MM.1S (cell line): Measurements from ENCODE around the gene DNAH11.

Source experiments
- DNase-seq: peaks from one replicate; pipeline ENCODE4 v3.0.0-alpha.2; 2015
- H2AFZ ChIP-seq: fragments of 300-600 bp; sonication (generic); 2 replicates; pipeline ENCODE4 v1.6.0; 2016; ENCODE audit warnings: antibody characterized with exemption, low read length
- H3F3A ChIP-seq: fragments of 300-600 bp; sonication (generic); 2 replicates; pipeline ENCODE4 v1.6.1; 2016; ENCODE audit warnings: mild to moderate bottlenecking, antibody characterized with exemption, low read length, moderate library complexity, mixed read lengths; ENCODE audit not compliant: insufficient read depth
- H3K27ac ChIP-seq: fragments of 300-600 bp; sonication (generic); 2 replicates; pipeline ENCODE4 v1.5.1; 2016; ENCODE audit warnings: mild to moderate bottlenecking, low read length
- H3K27me3 ChIP-seq: fragments of 300-600 bp; sonication (generic); replicated peaks from 2 replicates; pipeline ENCODE4 v1.6.0; 2016; ENCODE audit warnings: low read length; ENCODE audit not compliant: insufficient read depth
- H3K36me3 ChIP-seq: fragments of 300-600 bp; sonication (generic); replicated peaks from 2 replicates; pipeline ENCODE4 v1.6.1; 2016; ENCODE audit warnings: mild to moderate bottlenecking, low read length, mixed read lengths; ENCODE audit not compliant: insufficient read depth
- H3K4me1 ChIP-seq: fragments of 300-600 bp; sonication (generic); 2 replicates; pipeline ENCODE4 v1.6.1; 2016; ENCODE audit warnings: low read length, mixed read lengths
- H3K4me2 ChIP-seq: fragments of 300-600 bp; sonication (generic); 2 replicates; pipeline ENCODE4 v1.6.0; 2016; ENCODE audit warnings: low read depth, low read length
- H3K4me3 ChIP-seq: fragments of 300-600 bp; sonication (generic); 2 replicates; pipeline ENCODE4 v1.5.1; 2016; ENCODE audit warnings: low read length, mixed read lengths
- H3K79me2 ChIP-seq: fragments of 300-600 bp; sonication (generic); 2 replicates; pipeline ENCODE4 v1.6.1; 2016; ENCODE audit warnings: mixed run types, low read length, mixed read lengths
- H3K9ac ChIP-seq: fragments of 300-600 bp; sonication (generic); 2 replicates; pipeline ENCODE4 v1.6.1; 2016; ENCODE audit warnings: low read length, mixed read lengths
- H3K9me2 ChIP-seq: fragments of 300-600 bp; sonication (generic); replicated peaks from 2 replicates; pipeline ENCODE4 v1.6.1; 2016; ENCODE audit warnings: mild to moderate bottlenecking, low read length, mixed read lengths; ENCODE audit not compliant: insufficient read depth
- H3K9me3 ChIP-seq: fragments of 300-600 bp; sonication (generic); replicated peaks from 2 replicates; pipeline ENCODE4 v1.6.1; 2016; ENCODE audit warnings: mild to moderate bottlenecking, low read length, mixed read lengths; ENCODE audit not compliant: insufficient read depth
- H4K20me1 ChIP-seq: fragments of 300-600 bp; sonication (generic); 2 replicates; pipeline ENCODE4 v1.6.1; 2016; ENCODE audit warnings: mild to moderate bottlenecking, low read length, moderate library complexity, mixed read lengths; ENCODE audit not compliant: insufficient read depth
- EZH2 ChIP-seq: fragments of 300-600 bp; sonication (generic); optimal IDR thresholded peaks from 2 replicates; pipeline ENCODE3; 2017; ENCODE audit warnings: low read depth, mild to moderate bottlenecking, antibody characterized with exemption, low read length, mixed read lengths
- EZH2phosphoT487 ChIP-seq: fragments of 300-600 bp; sonication (generic); IDR thresholded peaks from 2 replicates; pipeline ENCODE4 v1.6.1; 2018; ENCODE audit warnings: antibody characterized with exemption, low read length
- TF ChIP-seq, protein P1 (sequence below): fragments of 300-600 bp; sonication (generic); IDR thresholded peaks from 2 replicates; pipeline ENCODE4 v1.5.1; 2016; ENCODE audit warnings: antibody characterized with exemption, low read length, mixed read lengths

The DNAH11 gene

GRCh38 chr7:21777921-21778320 lies 235.1 kb downstream of the DNAH11 start:
- H3K36me3 ChIP-seq = no peaks in the 10 kb centered on the region
- H3K4me3 ChIP-seq = no peak overlapping the region
- no peaks in the 10 kb centered on the region for H4K20me1 ChIP-seq
- no peak overlapping the region for H2AFZ ChIP-seq
- no peaks in the 10 kb centered on the region for H3K4me1 ChIP-seq
- H3K4me2 ChIP-seq = no peak overlapping the region
- no peaks in the 10 kb centered on the region for H3K27me3 ChIP-seq
- H3K27ac ChIP-seq = no peak overlapping the region
- TF ChIP-seq EZH2 (no peak), EZH2phosphoT487 (no peak)
- TF ChIP-seq, protein P1, sequence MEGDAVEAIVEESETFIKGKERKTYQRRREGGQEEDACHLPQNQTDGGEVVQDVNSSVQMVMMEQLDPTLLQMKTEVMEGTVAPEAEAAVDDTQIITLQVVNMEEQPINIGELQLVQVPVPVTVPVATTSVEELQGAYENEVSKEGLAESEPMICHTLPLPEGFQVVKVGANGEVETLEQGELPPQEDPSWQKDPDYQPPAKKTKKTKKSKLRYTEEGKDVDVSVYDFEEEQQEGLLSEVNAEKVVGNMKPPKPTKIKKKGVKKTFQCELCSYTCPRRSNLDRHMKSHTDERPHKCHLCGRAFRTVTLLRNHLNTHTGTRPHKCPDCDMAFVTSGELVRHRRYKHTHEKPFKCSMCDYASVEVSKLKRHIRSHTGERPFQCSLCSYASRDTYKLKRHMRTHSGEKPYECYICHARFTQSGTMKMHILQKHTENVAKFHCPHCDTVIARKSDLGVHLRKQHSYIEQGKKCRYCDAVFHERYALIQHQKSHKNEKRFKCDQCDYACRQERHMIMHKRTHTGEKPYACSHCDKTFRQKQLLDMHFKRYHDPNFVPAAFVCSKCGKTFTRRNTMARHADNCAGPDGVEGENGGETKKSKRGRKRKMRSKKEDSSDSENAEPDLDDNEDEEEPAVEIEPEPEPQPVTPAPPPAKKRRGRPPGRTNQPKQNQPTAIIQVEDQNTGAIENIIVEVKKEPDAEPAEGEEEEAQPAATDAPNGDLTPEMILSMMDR = no peak
- DNase-seq = no peak
- no peaks in the 10 kb centered on the region for H3K9me3 ChIP-seq
- H3K9me2 ChIP-seq = no peaks in the 10 kb centered on the region
- H3K79me2 ChIP-seq = no peaks in the 10 kb centered on the region
- H3F3A ChIP-seq = no peaks in the 10 kb centered on the region
- H3K9ac ChIP-seq = no peak overlapping the region

DNA sequence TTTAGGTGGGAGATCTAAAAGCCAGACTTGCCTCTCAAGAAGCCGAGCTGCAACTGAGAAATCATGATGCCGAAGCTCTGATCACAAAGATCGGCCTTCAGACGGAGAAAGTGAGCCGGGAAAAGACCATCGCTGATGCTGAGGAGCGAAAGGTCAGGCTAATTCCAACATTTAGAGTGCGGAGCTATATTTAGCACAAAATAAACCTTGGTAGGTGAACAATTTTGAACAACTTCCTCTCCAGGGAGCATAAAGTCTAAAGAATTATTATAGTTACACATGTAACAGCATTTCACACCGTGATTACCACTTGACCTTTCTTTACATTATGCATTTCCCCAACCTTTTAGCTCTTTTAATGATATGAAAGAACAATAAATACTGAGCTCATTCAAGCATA lies 236.1 kb downstream of the DNAH11 start:
- Histone ChIP-seq H3F3A (no peaks in the 10 kb centered on the region), H3K4me2 (no peak overlapping the region), H3K36me3 (no peaks in the 10 kb centered on the region), H3K9me3 (no peaks in the 10 kb centered on the region), H4K20me1 (no peaks in the 10 kb centered on the region), H2AFZ (no peak overlapping the region), H3K4me3 (no peak overlapping the region), H3K27me3 (no peaks in the 10 kb centered on the region), H3K79me2 (no peaks in the 10 kb centered on the region), H3K9me2 (no peaks in the 10 kb centered on the region), H3K9ac (no peak overlapping the region), H3K4me1 (no peaks in the 10 kb centered on the region), H3K27ac (no peak overlapping the region)
- no peak for DNase-seq
- TF ChIP-seq EZH2phosphoT487 (no peak), EZH2 (no peak)
- TF ChIP-seq, protein P1 = no peak

DNA sequence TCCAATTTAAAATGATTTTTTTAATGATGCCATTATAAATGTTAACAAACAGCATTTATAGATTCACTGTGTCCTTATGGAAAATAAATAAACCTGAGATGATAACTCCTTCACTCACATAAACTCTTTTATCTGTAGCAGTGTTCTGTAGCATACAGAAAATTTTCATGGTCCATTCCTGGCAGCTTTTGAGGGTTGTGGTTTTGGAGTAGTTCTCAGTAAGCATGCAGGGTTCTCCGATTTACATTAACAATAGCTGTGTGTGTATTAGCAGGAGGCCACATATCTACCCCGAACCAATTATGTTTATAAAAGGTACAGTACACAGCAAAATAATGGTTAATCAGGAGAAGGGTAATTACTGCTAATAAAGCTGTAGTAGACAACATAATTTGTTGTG lies 240.2 kb downstream of the DNAH11 start:
- Histone ChIP-seq H3K4me3 (no peak overlapping the region), H3K36me3 (no peaks in the 10 kb centered on the region), H3K27ac (no peak overlapping the region), H3F3A (no peaks in the 10 kb centered on the region), H3K27me3 (no peaks in the 10 kb centered on the region), H4K20me1 (no peaks in the 10 kb centered on the region), H3K79me2 (no peaks in the 10 kb centered on the region), H2AFZ (no peak overlapping the region), H3K9me3 (no peaks in the 10 kb centered on the region), H3K9ac (no peak overlapping the region), H3K4me2 (no peak overlapping the region), H3K9me2 (no peaks in the 10 kb centered on the region), H3K4me1 (no peaks in the 10 kb centered on the region)
- TF ChIP-seq, protein P1 = no peak
- TF ChIP-seq EZH2 (no peak), EZH2phosphoT487 (no peak)
- no peak for DNase-seq

DNA sequence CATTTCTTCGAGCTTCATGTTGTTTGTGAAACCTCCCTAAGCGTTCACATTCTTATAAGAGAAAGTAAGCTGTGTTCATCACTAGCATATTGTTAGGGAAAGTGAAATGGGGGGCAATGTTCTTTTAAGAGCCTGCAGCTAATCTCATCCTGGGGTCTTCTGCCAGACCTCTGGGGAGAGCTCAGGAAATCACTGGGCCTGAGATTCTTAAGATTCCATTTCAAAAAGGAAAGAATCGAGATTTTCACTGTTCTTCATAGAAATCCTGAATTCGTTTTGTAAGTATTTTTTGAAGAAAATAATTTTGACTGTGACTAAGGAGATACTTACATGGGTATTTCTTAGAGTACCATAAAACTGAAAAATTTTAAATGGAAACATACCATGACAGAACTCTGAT lies 242.2 kb downstream of the DNAH11 start:
- H3K9me2 ChIP-seq = no peaks in the 10 kb centered on the region
- H3K9me3 ChIP-seq = no peaks in the 10 kb centered on the region
- no peaks in the 10 kb centered on the region for H3K36me3 ChIP-seq
- H3K4me3 ChIP-seq = no peak overlapping the region
- H3K4me2 ChIP-seq = no peak overlapping the region
- H3K9ac ChIP-seq = no peak overlapping the region
- no peak for TF ChIP-seq EZH2
- TF ChIP-seq, protein P1 = no peak
- TF ChIP-seq EZH2phosphoT487 = no peak
- no peak overlapping the region for H2AFZ ChIP-seq
- H3F3A ChIP-seq = no peaks in the 10 kb centered on the region
- no peak overlapping the region for H3K27ac ChIP-seq
- DNase-seq = no peak
- H3K27me3 ChIP-seq = no peaks in the 10 kb centered on the region
- H4K20me1 ChIP-seq = no peaks in the 10 kb centered on the region
- H3K4me1 ChIP-seq = no peaks in the 10 kb centered on the region
- H3K79me2 ChIP-seq = no peaks in the 10 kb centered on the region
